Effector CD8-positive, alpha-beta T cell (primary cell): ENCODE results near the gene EFNA4.
A peak's percentile ranks its signal among the peaks of the same experiment; 100 is the strongest.
"Not testable (repeated sequence)": the region's sequence is repeated elsewhere in the genome, so short reads cannot be mapped to it uniquely, and the experiment has no call there.

Experiments used
- DNase-seq: peaks from one replicate; lab custom pipeline; 2025; lab: John Stamatoyannopoulos, UW

Gene EFNA4

DNA sequence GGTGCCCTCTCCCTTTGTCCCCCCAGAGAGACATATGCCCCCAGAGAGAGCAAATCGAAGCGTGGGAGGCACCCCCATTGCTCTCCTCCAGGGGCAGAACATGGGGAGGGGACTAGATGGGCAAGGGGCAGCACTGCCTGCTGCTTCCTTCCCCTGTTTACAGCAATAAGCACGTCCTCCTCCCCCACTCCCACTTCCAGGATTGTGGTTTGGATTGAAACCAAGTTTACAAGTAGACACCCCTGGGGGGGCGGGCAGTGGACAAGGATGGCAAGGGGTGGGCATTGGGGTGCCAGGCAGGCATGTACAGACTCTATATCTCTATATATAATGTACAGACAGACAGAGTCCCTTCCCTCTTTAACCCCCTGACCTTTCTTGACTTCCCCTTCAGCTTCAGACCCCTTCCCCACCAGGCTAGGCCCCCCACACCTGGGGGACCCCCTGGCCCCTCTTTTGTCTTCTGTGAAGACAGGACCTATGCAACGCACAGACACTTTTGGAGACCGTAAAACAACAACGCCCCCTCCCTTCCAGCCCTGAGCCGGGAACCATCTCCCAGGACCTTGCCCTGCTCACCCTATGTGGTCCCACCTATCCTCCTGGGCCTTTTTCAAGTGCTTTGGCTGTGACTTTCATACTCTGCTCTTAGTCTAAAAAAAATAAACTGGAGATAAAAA lies 23.5 kb downstream of the EFNA4 start:
- no peak for DNase-seq

DNA sequence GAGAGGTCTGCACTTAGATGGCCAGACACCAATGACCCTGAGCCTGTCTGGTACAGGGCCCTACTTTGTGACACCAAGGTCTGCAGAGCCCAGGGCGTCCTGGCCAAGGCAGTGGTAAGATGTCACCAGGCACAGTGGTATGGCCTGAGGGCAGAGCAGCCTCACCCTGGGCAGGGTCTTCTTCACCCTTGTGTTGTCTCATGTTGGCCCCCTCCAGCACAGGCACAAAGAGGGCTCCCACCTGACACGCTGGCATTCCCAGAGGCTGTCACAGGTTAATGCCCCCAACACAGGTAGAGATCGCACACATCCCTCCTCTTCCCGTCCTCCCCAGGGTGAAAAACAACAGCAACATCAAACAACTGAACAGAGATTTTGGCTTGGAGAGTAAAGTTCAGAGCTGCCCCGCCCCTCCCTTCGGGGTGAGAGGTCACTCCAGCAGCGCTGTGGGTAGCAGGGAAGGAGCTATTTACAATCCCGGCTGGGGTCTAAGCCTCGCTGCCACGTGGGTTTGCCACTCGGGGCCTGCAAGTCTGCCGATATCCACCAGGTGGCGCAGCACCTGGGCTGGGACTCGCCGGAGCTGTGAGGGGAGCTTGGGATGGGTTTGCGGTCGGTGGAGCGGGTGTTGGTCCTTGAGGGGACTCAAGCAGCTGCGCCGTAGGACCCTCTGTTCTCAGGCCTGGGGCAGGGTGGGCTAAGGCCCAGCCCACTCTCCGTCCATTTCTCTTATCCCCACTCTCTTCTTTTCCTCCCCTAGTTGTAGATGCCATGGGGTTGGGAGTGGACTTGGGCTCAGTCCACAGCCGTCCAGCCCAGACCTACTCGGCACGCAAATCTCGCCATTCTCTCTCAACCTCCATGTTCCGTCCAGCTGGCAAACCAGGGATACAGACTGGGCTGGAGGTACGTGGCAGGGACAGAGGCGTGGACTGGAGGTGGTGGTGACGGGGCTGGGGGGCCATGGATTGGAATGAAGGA lies 27.8 kb downstream of the EFNA4 start:
- DNase-seq, result peak; percentile 76

DNA sequence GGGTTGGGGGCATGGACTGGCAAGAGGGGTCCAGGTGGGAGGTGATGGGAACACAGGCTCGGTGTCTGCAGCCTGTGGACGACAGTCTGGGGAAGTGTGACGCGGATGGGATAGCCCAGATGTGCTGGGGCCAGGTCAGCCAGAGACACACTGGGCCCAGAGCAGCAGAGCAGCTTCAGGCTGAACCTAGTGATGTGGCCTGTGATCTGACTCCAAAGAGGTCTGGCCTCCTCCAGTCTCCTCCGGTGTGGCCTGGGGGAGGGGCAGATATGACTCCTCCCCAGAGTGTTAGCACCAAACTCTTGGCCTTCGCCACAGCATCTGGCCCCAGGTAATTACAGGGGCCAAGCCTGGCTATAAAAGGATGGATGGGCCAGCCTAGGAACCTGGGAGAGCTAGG lies 28.6 kb downstream of the EFNA4 start:
- no peak for DNase-seq

DNA sequence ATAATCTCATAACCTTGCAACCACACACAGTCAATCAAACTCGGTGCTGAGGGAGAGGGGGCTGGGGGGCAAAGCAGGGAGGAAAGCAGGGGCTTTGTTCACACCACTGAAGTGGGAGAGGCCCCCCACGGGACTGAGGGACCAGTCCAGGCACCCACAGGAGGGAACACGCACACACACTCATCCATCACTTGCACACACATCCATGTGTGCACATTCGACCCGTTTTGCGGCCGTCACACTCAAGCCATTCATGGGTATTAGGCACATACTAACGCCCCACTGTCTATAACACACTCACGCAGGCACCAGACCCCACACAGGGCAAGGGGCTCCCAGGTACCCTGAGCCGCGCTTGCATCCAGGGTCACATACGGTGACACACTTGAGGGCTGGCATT lies 29.1 kb downstream of the EFNA4 start:
- no peak for DNase-seq

DNA sequence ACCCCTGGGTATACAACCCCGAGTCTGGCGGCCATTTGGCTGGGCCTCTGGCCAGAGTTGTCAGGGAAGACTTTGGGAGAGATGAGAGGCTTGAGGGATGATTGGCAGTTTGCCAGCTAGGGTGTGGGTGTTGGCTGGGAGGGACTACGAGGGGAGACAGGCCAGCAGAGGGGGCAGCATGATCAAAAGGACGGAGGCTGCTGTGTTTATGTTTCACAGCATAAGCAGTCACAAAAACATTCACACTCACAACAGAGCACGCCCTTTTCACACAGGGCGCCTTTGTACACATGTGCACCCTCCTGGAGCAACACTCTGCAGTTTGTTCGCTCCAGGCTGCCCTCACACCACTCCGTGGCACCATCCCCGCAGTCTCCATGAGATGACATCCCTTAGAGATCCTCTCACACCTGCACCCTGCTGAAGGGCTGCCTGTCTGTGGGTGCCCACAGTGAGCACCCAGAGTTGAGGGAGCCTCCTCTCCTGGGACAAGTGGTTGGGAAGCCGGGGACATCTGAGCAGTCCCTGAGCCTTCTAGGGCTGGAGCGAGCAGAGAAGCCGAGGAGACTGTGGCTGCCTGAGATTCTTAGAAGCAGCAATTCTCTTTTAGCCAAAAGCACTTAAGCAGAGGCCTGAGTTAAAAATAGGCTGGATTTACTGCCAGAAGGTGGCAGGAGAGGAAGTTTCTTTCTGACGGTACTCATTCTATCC lies 30.5 kb downstream of the EFNA4 start:
- no peak for DNase-seq

DNA sequence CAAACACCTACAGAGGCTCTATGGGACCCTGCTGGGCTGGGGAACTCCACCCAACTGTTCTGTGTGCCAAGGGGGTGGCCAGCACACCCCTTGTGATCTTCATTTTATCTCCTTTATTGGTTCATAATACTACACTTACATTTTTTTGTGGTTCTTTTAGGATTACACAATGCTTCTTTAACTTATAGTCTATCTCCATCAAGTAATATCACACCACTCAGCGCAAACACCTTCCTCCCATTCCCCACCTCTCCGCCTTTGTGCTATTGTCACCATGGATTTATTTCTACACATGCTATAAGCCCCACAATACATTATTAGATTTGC lies 31.0 kb downstream of the EFNA4 start:
- DNase-seq, result no peak

DNA sequence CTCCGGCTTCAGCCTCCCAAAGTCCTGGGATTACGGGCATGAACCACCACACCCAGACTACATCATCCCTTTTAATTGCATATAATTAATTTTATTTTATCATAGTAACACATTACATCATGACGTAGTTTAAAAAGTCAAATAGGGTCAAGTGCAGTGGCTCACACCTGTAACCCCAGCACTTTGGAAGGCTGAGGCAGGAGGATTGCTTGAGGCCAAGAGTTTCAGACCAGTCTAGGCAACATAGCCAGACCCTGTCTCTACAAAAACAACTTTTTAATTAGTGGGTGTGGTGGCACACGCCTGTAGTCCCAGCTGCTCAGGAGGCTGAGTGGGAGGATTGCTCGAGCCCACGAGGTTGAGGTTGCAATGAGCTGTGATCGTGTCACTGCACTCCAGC lies 35.8 kb downstream of the EFNA4 start:
- DNase-seq, result no peak

DNA sequence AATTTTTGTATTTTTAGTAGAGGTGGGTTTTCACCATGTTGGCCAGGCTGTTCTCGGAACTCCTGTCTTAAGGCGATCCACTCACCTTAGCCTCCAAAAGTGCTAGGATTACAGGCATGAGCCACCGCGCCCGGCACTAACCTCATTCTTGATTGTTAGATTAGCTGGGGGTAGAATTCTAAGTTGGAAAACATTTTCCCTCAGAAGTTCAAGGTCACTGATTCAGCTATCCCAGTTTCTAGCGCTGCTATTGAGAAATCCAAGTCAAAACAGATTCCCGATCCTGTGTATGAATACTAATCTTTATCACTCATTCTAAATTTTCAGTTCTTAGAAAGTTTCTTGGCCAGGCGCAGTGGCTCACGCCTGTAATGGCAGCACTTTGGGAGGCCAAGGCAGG lies 39.8 kb downstream of the EFNA4 start:
- DNase-seq, result no peak

DNA sequence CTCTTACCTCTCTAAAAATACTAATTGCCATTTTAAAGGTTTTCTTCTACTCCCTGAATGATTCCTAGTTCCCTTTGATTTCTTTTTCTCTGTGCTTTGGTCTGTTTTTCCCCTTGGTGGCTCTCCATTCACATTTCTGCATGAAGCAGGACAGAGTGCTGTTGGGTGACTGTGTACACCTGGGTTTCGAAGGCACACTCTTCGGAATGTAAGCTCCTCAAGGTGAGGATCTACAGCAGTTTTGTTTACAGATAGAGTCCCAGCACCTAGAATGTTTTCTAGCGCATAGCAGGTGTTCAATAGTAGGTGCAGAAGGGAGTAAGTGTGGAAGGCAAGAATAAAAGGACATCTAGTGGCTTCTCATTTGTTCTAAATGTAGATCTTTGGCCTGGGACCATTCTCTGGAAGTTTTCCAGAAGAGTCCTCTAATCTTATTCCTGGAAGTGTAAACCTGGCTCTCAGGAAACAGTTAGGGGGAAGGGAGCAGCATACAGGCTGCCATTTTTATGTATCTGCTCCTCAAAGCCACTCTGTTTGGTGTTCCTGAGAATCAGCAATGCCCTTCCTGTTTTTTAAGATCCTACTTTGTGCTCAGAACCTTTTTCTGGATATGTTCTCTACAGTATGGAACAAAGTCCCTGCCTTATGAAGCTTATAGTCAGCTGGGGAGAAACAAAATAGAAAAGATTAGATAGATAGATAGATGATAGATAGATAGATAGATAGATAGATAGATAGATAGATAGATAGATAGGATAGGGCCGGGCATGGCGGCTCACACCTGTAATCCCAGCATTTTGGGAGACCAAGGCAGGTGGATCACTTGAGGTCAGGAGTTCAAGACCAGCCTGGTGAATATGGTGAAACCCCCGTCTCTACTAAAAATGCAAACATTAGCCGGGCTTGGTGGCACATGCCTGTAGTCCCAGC lies 41.3 kb downstream of the EFNA4 start:
- DNase-seq, result no peak

DNA sequence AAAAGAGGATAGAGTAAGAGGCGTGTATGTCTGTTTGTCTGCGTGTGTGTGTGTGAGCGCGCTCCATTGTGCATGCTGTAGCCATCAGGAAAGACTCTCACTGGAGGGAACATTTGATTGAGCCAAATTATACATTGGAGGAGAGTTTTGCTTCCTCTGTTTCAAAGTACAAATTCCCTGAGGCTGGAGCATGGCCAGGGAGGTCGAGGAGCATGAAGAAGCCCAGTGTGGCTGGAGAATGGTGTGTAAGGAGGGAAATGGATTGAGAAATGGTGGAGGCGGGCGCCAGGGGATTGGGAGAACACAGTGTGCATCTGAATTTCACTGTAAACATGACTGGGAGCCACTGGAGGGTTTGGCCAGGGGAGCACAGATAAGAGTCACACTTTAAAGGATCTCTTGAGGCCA lies 42.1 kb downstream of the EFNA4 start:
- no peak for DNase-seq

DNA sequence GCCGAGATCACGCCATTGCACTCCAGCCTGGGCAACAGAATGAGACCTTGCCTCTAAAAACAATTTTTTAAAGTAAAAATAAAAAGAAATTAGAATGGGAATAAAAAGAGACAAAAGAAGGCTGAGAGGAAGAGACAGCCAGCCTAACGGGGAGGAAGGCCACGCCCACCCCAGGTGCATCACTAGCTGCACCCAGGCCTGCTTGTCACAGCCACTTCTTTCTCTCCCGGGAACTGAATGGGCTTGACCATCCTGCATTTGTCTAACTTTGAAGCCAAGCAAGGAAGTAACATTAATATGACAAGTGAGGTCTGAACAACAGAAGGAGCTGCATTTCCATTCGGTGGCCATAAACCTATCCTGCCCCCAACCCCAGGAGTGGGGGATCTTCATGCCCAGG lies 43.3 kb downstream of the EFNA4 start:
- no peak for DNase-seq

DNA sequence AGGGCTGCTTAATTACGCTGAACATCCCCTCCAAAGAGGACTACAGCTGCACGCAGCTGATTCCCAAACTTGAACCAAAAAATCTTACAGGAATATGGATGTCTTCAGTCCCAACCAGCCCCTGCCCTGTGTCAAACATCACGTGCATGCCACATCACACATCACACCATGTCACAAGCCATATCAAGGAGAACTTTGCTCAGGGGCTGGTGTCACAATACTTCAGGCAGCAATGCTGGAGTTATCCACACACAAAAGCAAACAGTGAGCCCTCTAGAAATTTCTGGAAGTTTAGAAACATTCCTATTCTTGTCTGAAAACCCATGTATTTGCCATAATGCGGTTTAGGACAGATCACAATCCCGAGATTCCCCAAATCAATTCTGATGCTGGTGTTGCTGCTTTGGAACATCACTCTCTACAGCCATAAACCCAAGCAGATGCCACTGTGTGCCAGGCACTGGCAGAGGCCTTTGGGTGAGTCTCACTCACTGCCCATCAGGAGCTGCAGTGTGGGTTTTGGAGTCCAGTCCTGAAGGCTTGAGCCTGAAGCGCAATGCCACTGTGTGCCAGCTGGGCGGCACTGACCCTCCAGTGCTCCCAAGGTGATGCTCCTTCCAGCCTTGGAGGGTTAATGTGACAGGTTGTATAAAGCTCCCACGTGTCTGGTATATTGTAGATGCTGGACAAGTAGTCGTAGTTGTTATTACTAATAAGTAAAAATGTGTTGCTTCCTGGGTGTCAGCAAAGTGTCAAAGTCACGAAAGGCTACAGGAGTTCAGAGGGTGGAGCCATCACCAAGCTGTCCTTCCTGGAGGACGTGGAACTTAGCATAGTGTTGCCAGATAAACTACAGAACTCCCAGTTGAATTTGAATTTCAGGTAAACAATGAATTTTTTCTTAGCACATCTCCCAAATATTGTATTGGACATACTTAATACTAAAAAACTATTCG lies 44.0 kb downstream of the EFNA4 start:
- DNase-seq, result no peak

DNA sequence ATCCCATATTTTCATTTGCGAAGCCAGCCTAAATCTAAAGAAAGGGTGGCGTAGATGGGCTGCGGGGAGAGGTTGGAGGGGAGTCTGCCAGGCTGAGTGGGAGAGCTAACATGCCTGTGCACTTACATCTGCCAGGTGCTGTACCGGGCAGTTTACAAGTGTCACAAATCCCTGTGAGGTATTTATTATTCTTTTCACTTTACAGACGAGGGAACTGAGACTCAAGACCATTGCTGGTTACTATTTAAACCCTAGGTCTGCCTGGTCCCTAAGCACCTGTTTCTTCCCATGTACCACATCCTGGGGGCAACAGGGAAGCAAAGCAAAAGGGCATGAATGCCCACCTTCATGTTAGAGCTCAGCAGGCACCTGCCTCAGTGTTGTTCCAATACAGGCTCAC lies 44.8 kb downstream of the EFNA4 start:
- no peak for DNase-seq

DNA sequence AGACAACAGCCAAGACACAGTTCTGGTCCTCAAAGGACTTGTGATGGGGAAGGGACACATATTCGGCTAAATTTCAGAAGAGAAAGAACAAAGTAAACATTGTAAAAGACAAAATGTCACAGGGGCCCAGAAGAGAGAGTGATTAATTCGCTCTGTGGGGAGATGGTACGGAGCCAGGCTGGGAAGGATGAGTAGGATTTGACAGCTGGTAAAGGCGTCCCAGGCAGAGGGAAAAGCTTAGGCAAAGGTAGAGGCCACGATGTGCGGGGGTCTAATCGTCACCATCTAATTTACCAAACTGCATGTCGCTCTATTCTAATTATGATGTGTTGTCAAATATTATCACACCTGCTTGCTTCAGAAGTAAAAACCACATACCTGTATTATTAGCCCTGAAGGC lies 46.8 kb downstream of the EFNA4 start:
- no peak for DNase-seq

DNA sequence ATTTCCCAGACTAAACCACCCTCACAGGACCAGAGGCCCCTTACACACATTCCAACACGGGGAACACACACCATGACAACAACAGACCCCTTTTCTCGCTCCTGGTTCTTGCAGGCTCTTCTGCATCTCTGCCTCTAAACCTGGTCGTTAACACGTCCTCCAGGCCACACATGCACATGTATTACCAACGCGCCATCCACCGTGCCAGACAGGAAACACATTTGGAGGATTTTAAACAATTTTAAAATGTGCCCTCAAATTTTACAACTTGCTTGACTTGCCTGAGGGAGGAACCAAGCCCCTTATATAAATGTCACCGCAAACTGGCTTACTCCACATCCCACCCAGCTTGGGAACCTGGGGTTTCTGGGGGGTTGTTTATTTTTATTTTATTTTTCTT lies 47.3 kb downstream of the EFNA4 start:
- DNase-seq, result no peak

DNA sequence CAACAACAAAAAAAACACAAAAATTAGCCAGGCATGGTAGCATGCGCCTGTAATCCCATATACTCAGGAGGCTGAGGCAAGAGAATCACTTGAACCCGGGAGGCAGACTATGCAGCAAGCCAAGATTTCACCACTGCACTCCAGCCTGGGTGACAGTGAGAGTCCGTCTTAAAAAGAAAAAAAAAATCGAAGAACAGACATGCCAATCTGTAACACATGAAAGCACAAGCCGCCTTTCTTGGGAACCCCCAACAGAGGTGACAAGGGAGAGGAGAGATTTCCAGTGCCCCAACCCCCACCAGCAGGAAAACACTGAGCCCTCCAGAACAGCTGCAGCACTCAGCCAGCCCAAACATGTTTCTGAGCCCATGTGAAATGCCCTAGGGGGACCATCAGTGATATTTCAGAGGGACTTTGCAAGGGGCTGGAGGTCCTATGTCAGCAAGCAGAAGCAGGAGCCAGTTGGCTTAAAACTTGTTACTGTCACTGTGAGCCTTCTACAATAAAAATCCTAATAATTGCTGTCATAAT lies 50.0 kb downstream of the EFNA4 start:
- DNase-seq, result no peak

DNA sequence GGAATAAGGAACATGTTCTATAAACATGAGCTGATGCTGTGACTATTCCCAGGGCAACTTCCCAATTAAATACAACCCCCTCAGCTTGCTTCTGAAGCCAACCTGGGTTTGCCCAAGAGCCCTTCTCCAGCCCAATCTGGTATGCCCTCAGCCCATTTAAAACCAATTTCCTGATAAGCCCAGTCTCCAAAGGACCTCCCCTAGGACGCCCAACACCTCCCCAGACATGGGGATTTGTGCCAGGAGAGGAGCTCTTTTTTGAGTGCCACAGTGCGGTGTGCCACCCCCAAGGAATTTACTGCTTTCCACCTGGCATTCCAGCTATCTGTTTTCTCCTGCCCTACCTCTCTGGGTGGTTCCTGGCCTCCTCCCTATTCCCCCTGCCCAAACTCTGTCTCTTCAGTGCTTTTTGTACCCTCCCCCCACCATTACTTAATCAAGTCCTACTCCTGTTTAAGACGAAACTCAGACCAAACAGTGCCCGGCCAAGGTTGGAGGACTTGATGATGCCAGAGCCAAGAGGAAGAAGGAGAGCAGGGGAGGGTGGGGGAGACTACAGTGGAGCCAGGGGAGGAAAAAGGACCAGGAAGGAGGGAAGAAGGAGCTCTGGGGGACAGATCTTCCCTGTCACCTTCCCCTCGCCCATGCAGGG lies 52.7 kb downstream of the EFNA4 start:
- DNase-seq, result no peak

DNA sequence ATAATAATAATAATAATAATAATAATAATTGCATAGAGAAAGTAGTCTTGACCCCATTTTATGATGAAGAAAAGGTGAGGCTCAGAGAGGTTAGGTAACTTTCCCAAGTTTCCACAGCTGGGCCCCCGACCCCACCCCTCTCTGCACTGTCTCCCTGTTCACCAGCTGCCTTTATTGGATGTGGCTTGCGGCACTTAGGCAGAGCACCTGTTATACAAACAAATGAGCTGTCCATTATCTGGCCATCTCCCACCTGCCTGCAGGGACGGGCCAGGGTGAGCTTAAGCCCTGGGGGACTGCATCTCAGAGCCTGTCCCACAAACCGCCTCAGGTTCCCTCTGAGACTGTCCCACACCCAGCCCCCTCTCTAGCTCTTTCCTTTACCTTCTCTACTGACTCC lies 54.1 kb downstream of the EFNA4 start:
- DNase-seq, result no peak

DNA sequence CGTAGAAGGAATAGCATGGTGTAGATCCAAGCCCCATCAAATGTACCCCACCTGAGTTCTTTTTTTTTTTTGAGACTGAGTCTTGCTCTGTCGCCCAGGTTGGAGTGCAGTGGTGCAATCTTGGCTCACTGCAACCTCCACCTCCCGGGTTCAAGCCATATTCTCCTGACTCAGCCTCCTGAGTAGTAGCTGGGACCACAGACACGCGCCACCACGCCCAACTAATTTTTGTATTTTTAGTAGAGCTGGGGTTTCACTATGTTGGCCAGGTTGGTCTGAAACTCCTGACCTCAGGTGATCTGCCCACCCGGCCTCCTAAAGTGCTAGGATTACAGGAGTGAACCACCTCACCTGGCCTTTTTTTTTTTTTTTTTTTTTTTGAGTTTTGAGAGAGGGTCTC lies 54.5 kb downstream of the EFNA4 start:
- DNase-seq, result not testable (repeated sequence)
